ENCODE data around the gene RAET1L.

- no peak for TF ChIP-seq CTCF (IDR thresholded peaks at IDR 0.05)
- TF ChIP-seq EP300 (IDR thresholded peaks at IDR 0.05; ENCODE audit: low read depth): no peak
Measured at GRCh38 chr6:149990212-149990660, 35.1 kb downstream of the RAET1L start.
